ENCODE results near the gene LUM.

DNA sequence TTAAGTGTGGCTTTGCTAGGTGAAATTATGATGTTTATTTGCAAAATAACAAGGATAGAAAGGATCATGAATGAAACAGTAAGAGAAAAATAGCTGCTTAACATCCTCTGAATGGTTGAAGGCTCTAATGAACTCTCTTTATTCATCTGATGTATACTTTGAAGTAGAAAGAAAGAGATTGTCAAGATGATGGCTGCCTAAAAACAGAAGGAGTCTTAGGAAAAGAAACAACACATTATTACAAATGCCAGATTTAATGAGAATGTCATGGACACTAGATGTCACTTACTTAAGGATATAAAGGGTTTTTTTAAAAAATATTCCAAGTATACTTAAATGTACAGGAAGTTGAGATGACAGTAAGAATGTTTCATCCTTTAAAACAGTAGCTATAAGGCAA lies 49.7 kb upstream of the LUM start:
- TF ChIP-seq POLR2A (IDR thresholded peaks at IDR 0.05; ENCODE audit: low read length) (no peak), RFX5 (IDR thresholded peaks at IDR 0.05) (no peak)
- TF ChIP-seq, protein P1, sequence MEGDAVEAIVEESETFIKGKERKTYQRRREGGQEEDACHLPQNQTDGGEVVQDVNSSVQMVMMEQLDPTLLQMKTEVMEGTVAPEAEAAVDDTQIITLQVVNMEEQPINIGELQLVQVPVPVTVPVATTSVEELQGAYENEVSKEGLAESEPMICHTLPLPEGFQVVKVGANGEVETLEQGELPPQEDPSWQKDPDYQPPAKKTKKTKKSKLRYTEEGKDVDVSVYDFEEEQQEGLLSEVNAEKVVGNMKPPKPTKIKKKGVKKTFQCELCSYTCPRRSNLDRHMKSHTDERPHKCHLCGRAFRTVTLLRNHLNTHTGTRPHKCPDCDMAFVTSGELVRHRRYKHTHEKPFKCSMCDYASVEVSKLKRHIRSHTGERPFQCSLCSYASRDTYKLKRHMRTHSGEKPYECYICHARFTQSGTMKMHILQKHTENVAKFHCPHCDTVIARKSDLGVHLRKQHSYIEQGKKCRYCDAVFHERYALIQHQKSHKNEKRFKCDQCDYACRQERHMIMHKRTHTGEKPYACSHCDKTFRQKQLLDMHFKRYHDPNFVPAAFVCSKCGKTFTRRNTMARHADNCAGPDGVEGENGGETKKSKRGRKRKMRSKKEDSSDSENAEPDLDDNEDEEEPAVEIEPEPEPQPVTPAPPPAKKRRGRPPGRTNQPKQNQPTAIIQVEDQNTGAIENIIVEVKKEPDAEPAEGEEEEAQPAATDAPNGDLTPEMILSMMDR (IDR thresholded peaks at IDR 0.05), result no peak
